Stomach smooth muscle (tissue), 2 donors: ENCODE data around the gene SLC17A1.

Source experiments
- H3K27ac ChIP-seq: one replicate; pipeline ENCODE4 v1.7.0; 2013; ENCODE audit warnings: mild to moderate bottlenecking, low read length, inconsistent platforms
- H3K27me3 ChIP-seq, 2 donors: one replicate each; pipeline ENCODE4 v1.7.0; 2013; ENCODE audit warnings: low read length in 2 of 2; ENCODE audit not compliant: insufficient read depth in 2 of 2, control insufficient read depth in 1 of 2
- H3K36me3 ChIP-seq, 2 donors: one replicate each; pipeline ENCODE4 v1.7.0; 2013; ENCODE audit warnings: low read length in 2 of 2; ENCODE audit not compliant: control insufficient read depth in 2 of 2, insufficient read depth in 2 of 2
- H3K4me1 ChIP-seq: one replicate; pipeline ENCODE4 v1.7.0; 2013; ENCODE audit warnings: low read length; ENCODE audit not compliant: control insufficient read depth, insufficient read depth
- H3K4me3 ChIP-seq, 2 donors: one replicate each; pipeline ENCODE4 v1.7.0; 2013; ENCODE audit warnings: low read length in 2 of 2
- H3K9ac ChIP-seq, 2 donors: one replicate each; pipeline ENCODE4 v1.7.0; 2013; ENCODE audit warnings: low read length in 2 of 2, mild to moderate bottlenecking in 1 of 2
- H3K9me3 ChIP-seq, 2 donors: one replicate each; pipeline ENCODE4 v1.7.0; 2013; ENCODE audit warnings: low read length in 2 of 2; ENCODE audit not compliant: control insufficient read depth in 2 of 2
- donor health status: healthy.
- donor health status: Pancreatic carcinoma.

The SLC17A1 gene

DNA sequence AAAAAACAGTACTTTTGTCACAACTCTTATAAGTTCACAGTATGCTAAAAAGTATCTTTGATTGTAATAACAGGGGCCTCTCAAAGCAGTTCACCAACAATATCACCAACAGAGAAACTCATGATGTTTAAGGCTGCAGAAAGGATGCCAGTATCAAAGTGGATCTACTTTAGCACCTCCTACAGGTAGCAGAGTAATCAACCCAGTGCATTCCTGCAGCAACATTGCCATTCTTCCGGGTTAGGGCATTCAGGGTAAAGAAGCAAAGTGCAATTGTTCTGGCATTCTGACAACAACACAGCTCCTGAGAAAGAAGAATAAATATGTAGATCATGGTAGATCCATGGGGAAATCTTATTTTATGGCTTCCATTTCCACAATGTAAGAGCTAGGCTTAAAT is 84.9 kb downstream of the SLC17A1 start:
- Histone ChIP-seq H3K27ac (no peak overlapping the region), H3K9me3 (no peaks in the 10 kb centered on the region), H3K9ac (no peak overlapping the region), H3K27me3 (no peaks in the 10 kb centered on the region), H3K4me1 (no peaks in the 10 kb centered on the region), H3K36me3 (no peaks in the 10 kb centered on the region), H3K4me3 (no peak overlapping the region)

DNA sequence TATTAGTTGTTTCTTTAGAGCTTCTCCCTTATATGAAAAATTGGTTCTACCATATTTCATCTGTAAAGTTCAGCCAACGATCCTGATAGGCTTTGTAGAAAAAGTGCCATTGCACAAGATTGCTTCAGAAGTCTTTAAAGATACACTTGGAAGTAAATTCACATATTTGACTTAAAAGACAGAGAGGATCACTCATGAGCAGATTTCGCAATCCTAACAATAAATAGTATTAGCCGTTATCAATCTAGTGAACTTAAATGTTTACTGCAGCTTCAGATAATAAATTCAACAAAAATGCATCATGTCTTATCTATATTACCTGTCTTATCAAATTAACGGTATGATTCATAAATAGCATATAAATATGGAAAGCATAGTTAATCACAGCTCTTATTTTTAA is 86.0 kb downstream of the SLC17A1 start:
- H3K36me3 ChIP-seq: no peaks in the 10 kb centered on the region
- no peak overlapping the region for H3K9ac ChIP-seq
- no peak overlapping the region for H3K4me3 ChIP-seq
- H3K4me1 ChIP-seq: no peaks in the 10 kb centered on the region
- H3K27ac ChIP-seq: no peak overlapping the region
- no peaks in the 10 kb centered on the region for H3K27me3 ChIP-seq
- H3K9me3 ChIP-seq: no peaks in the 10 kb centered on the region

DNA sequence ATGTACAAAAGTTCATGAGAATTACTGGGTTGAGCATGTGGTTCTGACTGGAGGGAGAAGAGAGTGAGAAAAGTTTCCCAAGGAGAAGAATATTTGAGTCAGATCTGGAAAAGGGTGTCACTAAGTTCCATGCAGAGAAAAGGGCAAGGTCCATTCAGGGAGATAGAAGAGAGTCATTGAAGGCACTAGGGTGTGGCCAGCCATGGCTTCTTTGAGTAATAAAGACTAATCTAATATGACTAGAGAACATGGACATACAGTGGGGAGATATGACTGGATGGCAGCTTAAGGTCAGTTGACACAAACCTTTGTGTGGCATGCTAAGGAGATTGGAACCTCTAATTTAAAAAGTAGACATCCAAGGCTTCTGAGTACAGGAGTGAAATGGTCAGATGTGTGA is 88.0 kb downstream of the SLC17A1 start:
- no peaks in the 10 kb centered on the region for H3K27me3 ChIP-seq
- no peak overlapping the region for H3K27ac ChIP-seq
- H3K4me3 ChIP-seq: no peak overlapping the region
- no peaks in the 10 kb centered on the region for H3K4me1 ChIP-seq
- no peaks in the 10 kb centered on the region for H3K36me3 ChIP-seq
- no peaks in the 10 kb centered on the region for H3K9me3 ChIP-seq
- H3K9ac ChIP-seq: no peak overlapping the region

DNA sequence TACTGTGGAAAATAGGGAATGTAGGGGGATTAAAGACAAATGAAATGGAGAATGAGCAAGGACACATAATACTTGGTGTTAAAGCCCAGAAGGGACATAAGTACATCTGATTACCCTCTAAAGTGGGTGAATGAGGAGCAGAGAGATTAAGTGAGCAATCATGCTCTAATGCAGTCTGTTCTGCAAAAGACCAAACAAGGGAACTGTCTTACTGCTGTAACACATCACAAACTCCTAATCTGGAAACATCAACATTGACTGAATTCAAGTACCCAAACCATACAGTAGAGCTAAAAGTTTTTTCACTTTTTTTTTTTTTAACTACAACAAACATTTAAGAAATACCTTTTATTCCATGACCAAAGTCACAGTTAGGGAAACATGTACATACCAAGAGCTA is 96.6 kb downstream of the SLC17A1 start:
- Histone ChIP-seq H3K27me3 (peaks cover 0 to 2% of the 10 kb centered on the region in 2 donors), H3K4me3 (no peak overlapping the region), H3K9ac (no peak overlapping the region), H3K4me1 (no peaks in the 10 kb centered on the region), H3K27ac (no peak overlapping the region), H3K9me3 (peaks cover 0 to 5% of the 10 kb centered on the region in 2 donors), H3K36me3 (no peaks in the 10 kb centered on the region)
